Frontal cortex (tissue), 4 donors: ENCODE measurements around the gene CCNJ. TPM values are rescaled to one million over a fixed set of nuclear protein-coding genes. Genes with fewer than 3 reads are reported as not detected.
A peak's percentile ranks its signal among the peaks of the same experiment; 100 is the strongest.

Experiments
- DNase-seq, 2 donors: peaks; one replicate each; pipeline ENCODE4 v3.0.0; 2012; ENCODE audit warnings: low spot score in 2 of 2
- FAIRE-seq: peaks from 2 replicates; lab custom pipeline; 2012; peaks lifted over from hg19 to GRCh38; lab: Jason Lieb, UNC
- total RNA-seq: library from RNA; depleted of rRNA; stranded (reverse); fragments of >200 nt; gene quantifications from one replicate; pipeline ENCODE4 v1.2.3, GENCODE V29; 2014
- donor health status: control.
- donor health status: control.
- donor health status: control.

CCNJ gene
- total RNA-seq, 1 donor from 2014 or later = 17.1 TPM

- no peak for FAIRE-seq
- no peak for DNase-seq
Measured at GRCh38 chr10:96049340-96049739, 6.0 kb downstream of the CCNJ start.

GRCh38 chr10:96053985-96054384 lies 10.6 kb downstream of the CCNJ start:
- DNase-seq (no peak), FAIRE-seq (no peak)

GRCh38 chr10:96056787-96057186 lies 13.4 kb downstream of the CCNJ start:
- DNase-seq = no peak
- FAIRE-seq = no peak

- FAIRE-seq (no peak), DNase-seq (no peak)
Measured at GRCh38 chr10:96061232-96061631, 17.8 kb downstream of the CCNJ start.

- FAIRE-seq = no peak
Measured at GRCh38 chr10:96072674-96073073, 29.3 kb downstream of the CCNJ start.

GRCh38 chr10:96073722-96074121 lies 30.3 kb downstream of the CCNJ start:
- no peak for DNase-seq
- FAIRE-seq = no peak

More at GRCh38 chr10:96072674-96073073, 29.3 kb downstream of the CCNJ start:
- no peak for DNase-seq

- FAIRE-seq (no peak), DNase-seq (no peak)
Measured at GRCh38 chr10:96074776-96075175, 31.4 kb downstream of the CCNJ start.

GRCh38 chr10:96075977-96076376 lies 32.6 kb downstream of the CCNJ start:
- DNase-seq = no peak
- FAIRE-seq = no peak

GRCh38 chr10:96077156-96077555 lies 33.8 kb downstream of the CCNJ start:
- no peak for FAIRE-seq

GRCh38 chr10:96082153-96082552 lies 38.8 kb downstream of the CCNJ start:
- DNase-seq = no peak
- no peak for FAIRE-seq

More at GRCh38 chr10:96077156-96077555, 33.8 kb downstream of the CCNJ start:
- no peak for DNase-seq

GRCh38 chr10:96082748-96083147 lies 39.4 kb downstream of the CCNJ start:
- FAIRE-seq = no peak
- no peak for DNase-seq

- DNase-seq = no peak
- FAIRE-seq = no peak
Measured at GRCh38 chr10:96089116-96089515, 45.7 kb downstream of the CCNJ start.

- DNase-seq = peak; percentile 53 to 81
- FAIRE-seq = no peak
Measured at GRCh38 chr10:96089670-96090462, 46.5 kb downstream of the CCNJ start.

GRCh38 chr10:96090463-96090800 lies 47.0 kb downstream of the CCNJ start:
- FAIRE-seq (no peak), DNase-seq (no peak)

- FAIRE-seq = no peak
- DNase-seq = no peak
Measured at GRCh38 chr10:96092999-96093767, 49.8 kb downstream of the CCNJ start.

GRCh38 chr10:96093948-96094347 lies 50.6 kb downstream of the CCNJ start:
- FAIRE-seq (no peak), DNase-seq (no peak)

- DNase-seq (no peak), FAIRE-seq (no peak)
Measured at GRCh38 chr10:96096958-96097357, 53.6 kb downstream of the CCNJ start.

- no peak for FAIRE-seq
- DNase-seq = no peak
Measured at GRCh38 chr10:96097865-96098264, 54.5 kb downstream of the CCNJ start.

GRCh38 chr10:96107623-96108038 lies 64.2 kb downstream of the CCNJ start:
- FAIRE-seq (no peak), DNase-seq (no peak)
